Loucy (cell line): ENCODE results near the gene MAP2.

Experiments
- H2AFZ ChIP-seq: fragments of 200-600 bp; sonication (generic); 2 replicates; pipeline ENCODE4 v1.6.0; 2016; ENCODE audit warnings: antibody characterized with exemption, mild to moderate bottlenecking, low read length, moderate library complexity
- H3F3A ChIP-seq: fragments of 200-600 bp; 2 replicates; pipeline ENCODE4 v1.6.0; 2016; ENCODE audit warnings: antibody characterized with exemption, low read depth, mild to moderate bottlenecking
- H3K27me3 ChIP-seq: fragments of 200-600 bp; sonication (generic); 2 replicates; pipeline ENCODE4 v1.6.1; 2014; ENCODE audit warnings: low read length, mild to moderate bottlenecking; ENCODE audit not compliant: insufficient read depth, poor library complexity, severe bottlenecking
- H3K36me3 ChIP-seq: fragments of 200-600 bp; sonication (generic); 2 replicates; pipeline ENCODE4 v1.6.1; 2016; ENCODE audit warnings: low read length; ENCODE audit not compliant: insufficient read depth
- H3K4me1 ChIP-seq: fragments of 200-600 bp; sonication (generic); 2 replicates; pipeline ENCODE4 v1.5.1; 2014; ENCODE audit warnings: low read length, mild to moderate bottlenecking; ENCODE audit not compliant: insufficient read depth, poor library complexity, severe bottlenecking
- H3K4me2 ChIP-seq: fragments of 200-600 bp; sonication (generic); 2 replicates; pipeline ENCODE4 v1.6.0; 2014; ENCODE audit warnings: antibody characterized with exemption, low read length, low read depth, mild to moderate bottlenecking; ENCODE audit not compliant: poor library complexity, severe bottlenecking
- H3K4me3 ChIP-seq: fragments of 200-600 bp; sonication (generic); 2 replicates; pipeline ENCODE4 v1.5.1; 2014; ENCODE audit warnings: low read length, mild to moderate bottlenecking, mixed read lengths; ENCODE audit not compliant: poor library complexity, severe bottlenecking
- H3K79me2 ChIP-seq: fragments of 200-600 bp; sonication (generic); 2 replicates; pipeline ENCODE4 v1.6.1; 2014; ENCODE audit warnings: low read length; ENCODE audit not compliant: insufficient read depth
- H3K9ac ChIP-seq: fragments of 200-600 bp; sonication (generic); 2 replicates; pipeline ENCODE4 v1.6.0; 2014; ENCODE audit warnings: mild to moderate bottlenecking, low read depth, low read length, moderate library complexity; ENCODE audit not compliant: poor library complexity, severe bottlenecking
- H3K9me2 ChIP-seq: fragments of 200-600 bp; sonication (generic); replicated peaks from 2 replicates; pipeline ENCODE4 v1.6.1; 2016; ENCODE audit warnings: low read depth, low read length, mixed read lengths
- H3K9me3 ChIP-seq: fragments of 200-600 bp; sonication (generic); 2 replicates; pipeline ENCODE4 v1.6.1; 2014; ENCODE audit warnings: mild to moderate bottlenecking, antibody characterized with exemption, low read length, low read depth; ENCODE audit not compliant: insufficient read depth
- H4K20me1 ChIP-seq: fragments of 200-600 bp; sonication (generic); 2 replicates; pipeline ENCODE4 v1.6.0; 2014; ENCODE audit warnings: antibody characterized with exemption, low read length, mild to moderate bottlenecking; ENCODE audit not compliant: insufficient read depth, poor library complexity, severe bottlenecking
- EZH2phosphoT487 ChIP-seq: fragments of 200-600 bp; IDR thresholded peaks from 2 replicates; pipeline ENCODE4 v1.6.1; 2018; ENCODE audit warnings: antibody characterized with exemption, mild to moderate bottlenecking, moderate library complexity, borderline replicate concordance
- TF ChIP-seq, protein P1 (sequence below): fragments of 200-600 bp; sonication (generic); conservative IDR thresholded peaks from 2 replicates; pipeline ENCODE4 v1.5.1; 2014; ENCODE audit warnings: mild to moderate bottlenecking, antibody characterized with exemption, low read length

Gene MAP2

DNA sequence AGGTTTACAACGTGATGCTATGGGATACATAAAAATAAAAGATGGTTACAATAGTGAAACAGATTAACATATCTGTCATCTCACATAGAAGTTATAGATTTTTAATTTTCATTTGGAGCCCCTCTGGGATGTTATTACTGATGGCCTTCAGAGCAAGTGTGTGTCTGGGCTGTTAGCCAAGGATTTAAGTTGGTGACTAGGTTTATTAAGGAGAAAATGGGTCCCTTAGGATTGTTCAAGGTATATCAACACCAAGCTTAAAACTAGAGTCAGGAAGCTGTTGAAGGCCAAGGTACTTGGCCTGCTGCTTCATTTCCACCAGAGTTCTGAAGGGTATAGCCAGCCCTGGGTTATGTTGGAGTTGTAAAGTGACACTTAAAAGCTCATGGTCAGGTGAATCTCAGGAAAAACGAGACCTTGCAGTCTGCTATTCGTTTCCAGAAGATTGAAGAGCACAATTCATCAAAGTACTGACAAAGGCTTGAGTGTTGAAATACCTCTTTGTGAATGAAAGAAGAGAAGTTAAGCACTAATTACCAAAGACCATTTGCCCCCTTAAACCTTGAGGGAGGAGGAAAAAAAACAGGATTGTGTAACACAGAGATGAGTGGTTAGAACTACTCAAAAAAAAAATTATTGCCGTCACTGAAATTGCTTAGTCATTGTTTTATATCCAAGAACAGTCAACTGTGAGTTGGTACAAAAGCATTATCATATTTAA, 48.4 kb downstream of the MAP2 start:
- Histone ChIP-seq H2AFZ (no peak overlapping the region), H3K4me3 (no peak overlapping the region), H3F3A (no peaks in the 10 kb centered on the region), H3K4me2 (no peak overlapping the region), H4K20me1 (no peaks in the 10 kb centered on the region), H3K36me3 (no peaks in the 10 kb centered on the region), H3K9ac (no peak overlapping the region), H3K9me3 (no peaks in the 10 kb centered on the region), H3K4me1 (no peaks in the 10 kb centered on the region), H3K79me2 (no peaks in the 10 kb centered on the region), H3K9me2 (no peaks in the 10 kb centered on the region), H3K27me3 (no peaks in the 10 kb centered on the region)
- TF ChIP-seq, protein P1, sequence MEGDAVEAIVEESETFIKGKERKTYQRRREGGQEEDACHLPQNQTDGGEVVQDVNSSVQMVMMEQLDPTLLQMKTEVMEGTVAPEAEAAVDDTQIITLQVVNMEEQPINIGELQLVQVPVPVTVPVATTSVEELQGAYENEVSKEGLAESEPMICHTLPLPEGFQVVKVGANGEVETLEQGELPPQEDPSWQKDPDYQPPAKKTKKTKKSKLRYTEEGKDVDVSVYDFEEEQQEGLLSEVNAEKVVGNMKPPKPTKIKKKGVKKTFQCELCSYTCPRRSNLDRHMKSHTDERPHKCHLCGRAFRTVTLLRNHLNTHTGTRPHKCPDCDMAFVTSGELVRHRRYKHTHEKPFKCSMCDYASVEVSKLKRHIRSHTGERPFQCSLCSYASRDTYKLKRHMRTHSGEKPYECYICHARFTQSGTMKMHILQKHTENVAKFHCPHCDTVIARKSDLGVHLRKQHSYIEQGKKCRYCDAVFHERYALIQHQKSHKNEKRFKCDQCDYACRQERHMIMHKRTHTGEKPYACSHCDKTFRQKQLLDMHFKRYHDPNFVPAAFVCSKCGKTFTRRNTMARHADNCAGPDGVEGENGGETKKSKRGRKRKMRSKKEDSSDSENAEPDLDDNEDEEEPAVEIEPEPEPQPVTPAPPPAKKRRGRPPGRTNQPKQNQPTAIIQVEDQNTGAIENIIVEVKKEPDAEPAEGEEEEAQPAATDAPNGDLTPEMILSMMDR: no peak
- no peak for TF ChIP-seq EZH2phosphoT487

DNA sequence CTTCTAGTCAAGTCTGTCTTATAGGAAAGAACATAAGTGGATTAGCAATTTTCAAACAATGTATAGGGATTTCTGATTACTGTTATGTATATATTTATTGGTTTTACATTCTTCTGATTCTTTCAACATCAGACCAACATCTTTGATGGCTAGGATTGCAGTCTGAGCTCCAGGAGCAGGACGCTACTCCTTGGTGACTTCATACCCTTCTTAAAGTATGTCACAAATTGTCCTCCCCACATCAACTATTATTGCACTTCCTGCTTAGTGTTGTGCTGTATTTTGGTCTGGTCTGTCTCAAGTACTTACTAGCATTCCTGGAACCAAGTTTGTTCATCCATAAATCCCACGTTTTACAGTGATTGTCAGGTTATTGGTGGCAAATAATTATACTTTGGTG, 49.0 kb downstream of the MAP2 start:
- Histone ChIP-seq H3K9me2 (no peaks in the 10 kb centered on the region), H3K4me3 (no peak overlapping the region), H2AFZ (no peak overlapping the region), H3K4me2 (no peak overlapping the region), H3K36me3 (no peaks in the 10 kb centered on the region), H4K20me1 (no peaks in the 10 kb centered on the region), H3K9ac (no peak overlapping the region), H3K79me2 (no peaks in the 10 kb centered on the region), H3K9me3 (no peaks in the 10 kb centered on the region), H3K4me1 (no peaks in the 10 kb centered on the region), H3K27me3 (no peaks in the 10 kb centered on the region), H3F3A (no peaks in the 10 kb centered on the region)
- no peak for TF ChIP-seq EZH2phosphoT487
- TF ChIP-seq, protein P1: no peak

DNA sequence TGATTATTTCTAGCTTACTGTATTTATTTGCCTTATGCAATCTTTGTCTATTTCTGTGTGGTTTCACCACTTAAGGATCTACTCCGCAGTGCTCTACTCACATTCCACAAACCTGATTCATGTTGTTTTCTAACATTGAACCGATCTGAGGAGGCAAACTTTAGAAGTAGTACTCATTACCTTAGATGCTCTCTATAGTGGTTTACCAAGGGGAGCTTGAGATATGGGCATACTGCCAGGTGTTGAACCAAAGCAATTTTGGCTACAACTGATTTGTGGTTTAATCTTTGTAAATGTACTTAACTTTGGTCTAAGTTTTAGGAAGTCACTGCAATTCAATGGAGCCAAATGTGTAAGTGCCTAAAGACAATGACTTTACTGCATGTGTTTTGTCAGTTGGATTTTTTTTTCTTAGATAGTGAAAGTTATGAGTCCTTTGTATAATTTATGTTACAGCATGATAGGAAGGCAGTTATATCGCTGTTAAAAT, 50.1 kb downstream of the MAP2 start:
- no peaks in the 10 kb centered on the region for H3F3A ChIP-seq
- TF ChIP-seq, protein P1: no peak
- no peak for TF ChIP-seq EZH2phosphoT487
- no peak overlapping the region for H3K4me2 ChIP-seq
- no peak overlapping the region for H3K9ac ChIP-seq
- H3K36me3 ChIP-seq: no peaks in the 10 kb centered on the region
- H3K27me3 ChIP-seq: no peaks in the 10 kb centered on the region
- H3K4me1 ChIP-seq: no peaks in the 10 kb centered on the region
- H3K9me3 ChIP-seq: no peaks in the 10 kb centered on the region
- no peaks in the 10 kb centered on the region for H4K20me1 ChIP-seq
- H3K4me3 ChIP-seq: no peak overlapping the region
- no peak overlapping the region for H2AFZ ChIP-seq
- H3K79me2 ChIP-seq: no peaks in the 10 kb centered on the region
- no peaks in the 10 kb centered on the region for H3K9me2 ChIP-seq
